Loucy (cell line): Measurements from ENCODE around the gene CTIF.

ENCODE experiments used
- H2AFZ ChIP-seq: fragments of 200-600 bp; sonication (generic); 2 replicates; pipeline ENCODE4 v1.6.0; 2016; ENCODE audit warnings: antibody characterized with exemption, mild to moderate bottlenecking, low read length, moderate library complexity
- H3F3A ChIP-seq: fragments of 200-600 bp; 2 replicates; pipeline ENCODE4 v1.6.0; 2016; ENCODE audit warnings: antibody characterized with exemption, low read depth, mild to moderate bottlenecking
- H3K27me3 ChIP-seq: fragments of 200-600 bp; sonication (generic); 2 replicates; pipeline ENCODE4 v1.6.1; 2014; ENCODE audit warnings: low read length, mild to moderate bottlenecking; ENCODE audit not compliant: insufficient read depth, poor library complexity, severe bottlenecking
- H3K36me3 ChIP-seq: fragments of 200-600 bp; sonication (generic); 2 replicates; pipeline ENCODE4 v1.6.1; 2016; ENCODE audit warnings: low read length; ENCODE audit not compliant: insufficient read depth
- H3K4me1 ChIP-seq: fragments of 200-600 bp; sonication (generic); 2 replicates; pipeline ENCODE4 v1.5.1; 2014; ENCODE audit warnings: low read length, mild to moderate bottlenecking; ENCODE audit not compliant: insufficient read depth, poor library complexity, severe bottlenecking
- H3K4me2 ChIP-seq: fragments of 200-600 bp; sonication (generic); 2 replicates; pipeline ENCODE4 v1.6.0; 2014; ENCODE audit warnings: antibody characterized with exemption, low read length, low read depth, mild to moderate bottlenecking; ENCODE audit not compliant: poor library complexity, severe bottlenecking
- H3K4me3 ChIP-seq: fragments of 200-600 bp; sonication (generic); 2 replicates; pipeline ENCODE4 v1.5.1; 2014; ENCODE audit warnings: low read length, mild to moderate bottlenecking, mixed read lengths; ENCODE audit not compliant: poor library complexity, severe bottlenecking
- H3K79me2 ChIP-seq: fragments of 200-600 bp; sonication (generic); 2 replicates; pipeline ENCODE4 v1.6.1; 2014; ENCODE audit warnings: low read length; ENCODE audit not compliant: insufficient read depth
- H3K9ac ChIP-seq: fragments of 200-600 bp; sonication (generic); 2 replicates; pipeline ENCODE4 v1.6.0; 2014; ENCODE audit warnings: mild to moderate bottlenecking, low read depth, low read length, moderate library complexity; ENCODE audit not compliant: poor library complexity, severe bottlenecking
- H3K9me2 ChIP-seq: fragments of 200-600 bp; sonication (generic); replicated peaks from 2 replicates; pipeline ENCODE4 v1.6.1; 2016; ENCODE audit warnings: low read depth, low read length, mixed read lengths
- H3K9me3 ChIP-seq: fragments of 200-600 bp; sonication (generic); 2 replicates; pipeline ENCODE4 v1.6.1; 2014; ENCODE audit warnings: mild to moderate bottlenecking, antibody characterized with exemption, low read length, low read depth; ENCODE audit not compliant: insufficient read depth
- H4K20me1 ChIP-seq: fragments of 200-600 bp; sonication (generic); 2 replicates; pipeline ENCODE4 v1.6.0; 2014; ENCODE audit warnings: antibody characterized with exemption, low read length, mild to moderate bottlenecking; ENCODE audit not compliant: insufficient read depth, poor library complexity, severe bottlenecking
- CTCF ChIP-seq: fragments of 200-600 bp; sonication (generic); conservative IDR thresholded peaks from 2 replicates; pipeline ENCODE4 v1.5.1; 2014; ENCODE audit warnings: mild to moderate bottlenecking, antibody characterized with exemption, low read length
- EZH2phosphoT487 ChIP-seq: fragments of 200-600 bp; IDR thresholded peaks from 2 replicates; pipeline ENCODE4 v1.6.1; 2018; ENCODE audit warnings: antibody characterized with exemption, mild to moderate bottlenecking, moderate library complexity, borderline replicate concordance

Gene CTIF

GRCh38 chr18:48804856-48805610, 266.2 kb downstream of the CTIF start:
- no peaks in the 10 kb centered on the region for H4K20me1 ChIP-seq
- H3K4me3 ChIP-seq, result no peak overlapping the region
- no peak overlapping the region for H2AFZ ChIP-seq
- H3F3A ChIP-seq, result 0 out of 2 replicates have a peak, but pooled peaks cover 3% of the 10 kb centered on the region
- no peak overlapping the region for H3K9ac ChIP-seq
- H3K4me1 ChIP-seq, result peaks cover 38% of the 10 kb centered on the region
- no peak overlapping the region for H3K4me2 ChIP-seq
- H3K36me3 ChIP-seq, result no peaks in the 10 kb centered on the region
- no peaks in the 10 kb centered on the region for H3K79me2 ChIP-seq
- H3K9me2 ChIP-seq, result no peaks in the 10 kb centered on the region
- H3K27me3 ChIP-seq, result no peaks in the 10 kb centered on the region
- H3K9me3 ChIP-seq, result no peaks in the 10 kb centered on the region
- TF ChIP-seq EZH2phosphoT487 (no peak), CTCF (no peak)

GRCh38 chr18:48805826-48806535, 267.1 kb downstream of the CTIF start:
- Histone ChIP-seq H3K9ac (no peak overlapping the region), H3K36me3 (no peaks in the 10 kb centered on the region), H3F3A (0 out of 2 replicates have a peak, but pooled peaks cover 3% of the 10 kb centered on the region), H3K9me2 (no peaks in the 10 kb centered on the region), H3K79me2 (no peaks in the 10 kb centered on the region), H3K4me3 (peak overlapping the region; percentile 60), H3K4me2 (peak overlapping the region; percentile 70), H3K4me1 (peaks cover 34% of the 10 kb centered on the region), H2AFZ (no peak overlapping the region), H3K27me3 (no peaks in the 10 kb centered on the region), H3K9me3 (no peaks in the 10 kb centered on the region), H4K20me1 (no peaks in the 10 kb centered on the region)
- TF ChIP-seq CTCF (no peak), EZH2phosphoT487 (no peak)

- Histone ChIP-seq H3K4me1 (peaks cover 30% of the 10 kb centered on the region), H3F3A (0 out of 2 replicates have a peak, but pooled peaks cover 3% of the 10 kb centered on the region), H2AFZ (peak overlapping the region; percentile 68), H3K79me2 (no peaks in the 10 kb centered on the region), H4K20me1 (no peaks in the 10 kb centered on the region), H3K4me2 (peak overlapping the region; percentile 70), H3K36me3 (no peaks in the 10 kb centered on the region), H3K27me3 (no peaks in the 10 kb centered on the region), H3K9me2 (no peaks in the 10 kb centered on the region), H3K9ac (no peak overlapping the region), H3K9me3 (no peaks in the 10 kb centered on the region), H3K4me3 (peak overlapping the region; percentile 60)
- no peak for TF ChIP-seq CTCF
- no peak for TF ChIP-seq EZH2phosphoT487
Observed at GRCh38 chr18:48806551-48807261, 267.9 kb downstream of the CTIF start.
